ENCODE results near the gene NGDN.

Gene NGDN

DNA sequence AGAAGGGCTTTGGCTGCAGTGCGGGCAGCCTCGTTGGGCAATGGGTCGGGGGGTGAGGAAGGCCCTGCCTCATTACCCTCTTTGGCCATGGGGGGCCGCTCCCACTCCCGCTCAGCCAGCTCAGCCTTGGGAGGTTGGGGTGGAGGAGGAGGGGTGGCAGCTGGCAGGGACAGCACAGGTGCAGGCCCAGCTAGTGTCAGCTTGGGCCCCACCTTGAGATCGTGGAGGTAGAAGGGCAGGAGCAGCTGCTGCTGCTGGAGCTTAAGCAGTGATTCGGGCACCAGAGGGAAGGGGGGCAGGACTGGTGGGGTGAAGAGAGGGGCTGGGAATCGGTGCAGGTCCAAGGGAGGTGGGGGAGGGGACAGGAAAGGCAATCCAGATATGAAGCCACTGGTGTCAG, 56.1 kb downstream of the NGDN start:
- WGBS (ENCODE audit: extremely low coverage, insufficient coverage, insufficient read length) = no CpG with 5 or more reads among the region's 8 CpGs
- H4K8ac ChIP-seq (ENCODE audit: low read depth, low read length) = no peak overlapping the region
- no peak overlapping the region for H2BK5ac ChIP-seq (ENCODE audit: low read depth, low read length, poor library complexity)
- H3K4me1 ChIP-seq (ENCODE audit: control insufficient read depth in 1 of 2, insufficient read depth in 2 of 2, low read length in 2 of 2) = peaks cover 0 to 3% of the 10 kb centered on the region in 2 experiments
- H3K9ac ChIP-seq (ENCODE audit: low read length) = no peak overlapping the region
- no peak overlapping the region for H3K4me2 ChIP-seq (ENCODE audit: low read length)
- no peak overlapping the region for H3K27ac ChIP-seq (ENCODE audit: low read depth, low read length)
- H3K36me3 ChIP-seq (ENCODE audit: control insufficient read depth in 1 of 2, insufficient read depth in 2 of 2, low read length in 2 of 2) = peaks cover 3% of the 10 kb centered on the region in 2 experiments
- no peak overlapping the region for H2AFZ ChIP-seq (ENCODE audit: insufficient read depth, low read length, poor library complexity)
- H3K4me3 ChIP-seq (ENCODE audit: low read depth, low read length) = no peak overlapping the region
- H2BK12ac ChIP-seq (ENCODE audit: low read length) = no peak overlapping the region
- no peak overlapping the region for H4K12ac ChIP-seq (ENCODE audit: low read depth, low read length)
- H4K91ac ChIP-seq (ENCODE audit: low read depth, low read length) = no peak overlapping the region
- no peaks in the 10 kb centered on the region for H3K79me2 ChIP-seq (ENCODE audit: control insufficient read depth, insufficient read depth, low read length, poor library complexity)
- no peaks in the 10 kb centered on the region for H3K27me3 ChIP-seq (ENCODE audit: insufficient read depth, low read length)
- no peaks in the 10 kb centered on the region for H3K9me3 ChIP-seq (ENCODE audit: insufficient read depth, low read depth, low read length)
- no peak overlapping the region for H3K18ac ChIP-seq (ENCODE audit: low read length)
- DNase-seq = no peak
- no peak overlapping the region for H3K4ac ChIP-seq (ENCODE audit: low read depth, low read length)
- no peak overlapping the region for H2BK120ac ChIP-seq (ENCODE audit: insufficient read depth, low read length, poor library complexity)
- H3K14ac ChIP-seq (ENCODE audit: low read length) = no peak overlapping the region
- H2AK5ac ChIP-seq (ENCODE audit: low read length) = no peak overlapping the region
- no peak overlapping the region for H3K23ac ChIP-seq (ENCODE audit: low read length)
- H3K79me1 ChIP-seq (ENCODE audit: low read length) = no peaks in the 10 kb centered on the region
